Lower leg skin (tissue), 3 donors: ENCODE data around the gene TNPO2.

Experiments
- CTCF ChIP-seq, 3 donors: fragments of 450-650 bp; IDR thresholded peaks; one replicate each; pipeline ENCODE4 v1.5.1; 2016; ENCODE audit warnings: antibody characterized with exemption in 3 of 3, mild to moderate bottlenecking in 3 of 3, moderate library complexity in 2 of 3
- POLR2A ChIP-seq, 2 donors: fragments of 450-650 bp; IDR thresholded peaks; one replicate each; pipeline ENCODE4 v1.6.1; 2016 to 2017; ENCODE audit warnings: antibody characterized with exemption in 2 of 2, mild to moderate bottlenecking in 1 of 2, moderate library complexity in 1 of 2

- TF ChIP-seq CTCF (IDR thresholded peaks at IDR 0.05) (no peak), POLR2A (IDR thresholded peaks at IDR 0.05) (no peak)
These were observed 14.2 kb upstream of the TNPO2 start for GRCh38 chr19:12737835-12738351.
